GM19099 (cell line): Measurements from ENCODE around the gene HOXC4.

Experiments used
- POLR2A ChIP-seq: IDR thresholded peaks from 3 replicates; pipeline ENCODE4 v1.6.1; 2011; ENCODE audit warnings: low read depth; ENCODE audit not compliant: insufficient read length; ENCODE audit errors: extremely low read depth

Gene HOXC4

DNA sequence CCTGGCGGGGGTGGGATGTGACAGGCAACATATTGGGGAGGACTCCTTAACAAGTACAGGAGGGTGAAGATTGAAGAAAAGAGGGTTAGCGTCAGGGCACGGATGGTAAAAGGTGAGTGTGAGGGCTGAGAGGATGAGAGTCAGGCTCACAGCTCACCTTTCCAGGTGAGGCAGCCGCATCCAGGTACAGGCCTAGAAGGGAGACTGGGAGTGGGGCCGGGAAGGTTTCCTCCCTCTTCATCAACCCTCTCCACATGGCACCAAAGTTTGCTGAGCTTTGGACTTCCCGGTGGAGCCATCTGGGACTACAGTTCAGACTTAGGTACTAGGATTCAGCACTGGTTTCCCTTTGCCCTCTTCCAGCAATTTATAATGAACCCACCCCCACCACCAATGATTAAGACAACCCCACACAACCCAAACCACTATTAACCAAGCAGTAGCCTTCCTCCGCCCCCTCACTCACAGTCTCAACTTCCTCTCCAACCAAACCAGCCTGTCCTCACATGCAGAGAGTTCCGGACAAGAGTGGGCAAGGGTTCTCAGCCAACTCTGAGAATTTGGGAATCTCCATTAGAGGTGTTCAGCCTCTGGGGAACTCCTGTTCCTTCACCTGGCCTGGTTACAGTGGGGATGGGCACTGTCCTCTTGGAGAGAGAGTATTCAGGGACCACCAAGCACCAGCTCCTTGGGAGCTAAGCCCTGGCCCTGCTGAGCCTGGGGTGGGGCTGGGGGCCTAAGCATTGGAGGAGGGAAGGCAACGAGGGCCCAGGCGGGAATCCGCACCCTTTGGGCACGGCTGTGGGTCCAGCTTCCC lies 2.4 kb upstream of the HOXC4 start:
- TF ChIP-seq POLR2A: no peak

DNA sequence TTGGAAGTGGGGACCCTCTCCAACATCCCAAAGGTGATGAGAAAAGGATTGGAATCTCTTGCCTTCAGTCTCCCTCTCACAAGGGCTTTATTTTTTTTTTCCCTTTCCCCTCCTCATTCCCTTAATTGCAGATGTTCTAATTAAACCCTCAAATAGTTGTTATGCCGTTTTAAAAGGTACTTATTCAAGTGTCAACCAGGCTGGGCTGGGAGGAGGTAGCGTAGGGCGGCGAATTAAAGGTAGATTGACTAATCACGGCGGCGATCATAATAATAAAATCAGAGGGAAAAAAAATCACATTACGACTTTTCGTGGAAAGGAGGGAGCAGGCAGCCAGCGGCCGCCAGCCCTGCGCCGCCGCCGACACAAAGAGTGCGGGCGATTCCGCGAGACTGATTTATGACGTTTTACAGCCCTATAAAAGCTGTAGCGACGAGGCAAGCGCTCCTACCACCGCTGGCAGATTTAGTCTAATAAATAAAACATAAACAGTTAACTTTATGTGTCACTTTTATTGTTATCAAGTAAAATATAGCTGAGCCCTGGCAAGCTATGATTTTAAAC lies 1.7 kb upstream of the HOXC4 start:
- no peak for TF ChIP-seq POLR2A

DNA sequence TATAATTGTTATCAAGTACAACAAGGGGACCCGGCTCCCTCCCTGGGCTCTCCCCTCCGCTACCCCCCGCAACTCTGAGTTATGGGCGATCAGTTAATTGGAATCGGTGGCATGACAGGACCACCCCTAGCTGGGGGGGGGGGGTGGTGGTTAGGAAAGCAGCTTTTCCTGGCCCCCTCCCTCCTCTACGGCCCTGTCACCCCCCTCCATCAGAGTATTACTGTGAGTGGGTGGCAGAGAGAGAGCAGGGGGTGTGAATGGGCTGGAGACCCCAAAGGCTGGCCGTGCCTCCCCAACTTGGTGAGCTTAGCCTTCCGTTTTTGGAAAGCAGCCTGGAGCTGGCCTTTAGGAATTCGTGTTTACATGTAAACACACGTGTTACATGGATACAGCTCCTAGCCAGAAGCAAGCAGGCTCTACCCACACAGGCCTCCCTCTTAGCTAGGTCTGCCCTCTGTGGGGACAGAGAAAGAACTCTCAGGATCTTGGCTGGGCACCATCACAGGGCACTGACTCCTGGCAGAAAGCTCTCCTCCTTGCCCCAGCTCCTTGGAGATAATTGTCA lies 1.1 kb upstream of the HOXC4 start:
- no peak for TF ChIP-seq POLR2A

- peak; percentile 82 for TF ChIP-seq POLR2A
Observed at GRCh38 chr12:54053003-54053750, 458 bp upstream of the HOXC4 start.

DNA sequence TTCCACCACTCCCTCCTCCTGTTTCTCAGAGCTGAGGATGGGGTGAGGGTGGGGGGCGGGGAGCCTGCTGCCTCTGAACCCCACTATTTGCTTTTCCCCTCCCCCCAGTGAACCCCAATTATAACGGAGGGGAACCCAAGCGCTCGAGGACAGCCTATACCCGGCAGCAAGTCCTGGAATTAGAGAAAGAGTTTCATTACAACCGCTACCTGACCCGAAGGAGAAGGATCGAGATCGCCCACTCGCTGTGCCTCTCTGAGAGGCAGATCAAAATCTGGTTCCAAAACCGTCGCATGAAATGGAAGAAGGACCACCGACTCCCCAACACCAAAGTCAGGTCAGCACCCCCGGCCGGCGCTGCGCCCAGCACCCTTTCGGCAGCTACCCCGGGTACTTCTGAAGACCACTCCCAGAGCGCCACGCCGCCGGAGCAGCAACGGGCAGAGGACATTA lies 1.1 kb downstream of the HOXC4 start:
- TF ChIP-seq POLR2A: no peak

DNA sequence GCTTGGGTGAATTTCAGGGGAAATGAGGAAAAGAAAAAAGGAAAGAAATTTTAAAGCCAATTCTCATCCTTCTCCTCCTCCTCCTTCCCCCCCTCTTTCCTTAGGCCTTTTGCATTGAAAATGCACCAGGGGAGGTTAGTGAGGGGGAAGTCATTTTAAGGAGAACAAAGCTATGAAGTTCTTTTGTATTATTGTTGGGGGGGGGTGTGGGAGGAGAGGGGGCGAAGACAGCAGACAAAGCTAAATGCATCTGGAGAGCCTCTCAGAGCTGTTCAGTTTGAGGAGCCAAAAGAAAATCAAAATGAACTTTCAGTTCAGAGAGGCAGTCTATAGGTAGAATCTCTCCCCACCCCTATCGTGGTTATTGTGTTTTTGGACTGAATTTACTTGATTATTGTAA lies 1.9 kb downstream of the HOXC4 start:
- TF ChIP-seq POLR2A: no peak

- no peak for TF ChIP-seq POLR2A
Observed at GRCh38 chr12:54056110-54056509, 2.5 kb downstream of the HOXC4 start.

DNA sequence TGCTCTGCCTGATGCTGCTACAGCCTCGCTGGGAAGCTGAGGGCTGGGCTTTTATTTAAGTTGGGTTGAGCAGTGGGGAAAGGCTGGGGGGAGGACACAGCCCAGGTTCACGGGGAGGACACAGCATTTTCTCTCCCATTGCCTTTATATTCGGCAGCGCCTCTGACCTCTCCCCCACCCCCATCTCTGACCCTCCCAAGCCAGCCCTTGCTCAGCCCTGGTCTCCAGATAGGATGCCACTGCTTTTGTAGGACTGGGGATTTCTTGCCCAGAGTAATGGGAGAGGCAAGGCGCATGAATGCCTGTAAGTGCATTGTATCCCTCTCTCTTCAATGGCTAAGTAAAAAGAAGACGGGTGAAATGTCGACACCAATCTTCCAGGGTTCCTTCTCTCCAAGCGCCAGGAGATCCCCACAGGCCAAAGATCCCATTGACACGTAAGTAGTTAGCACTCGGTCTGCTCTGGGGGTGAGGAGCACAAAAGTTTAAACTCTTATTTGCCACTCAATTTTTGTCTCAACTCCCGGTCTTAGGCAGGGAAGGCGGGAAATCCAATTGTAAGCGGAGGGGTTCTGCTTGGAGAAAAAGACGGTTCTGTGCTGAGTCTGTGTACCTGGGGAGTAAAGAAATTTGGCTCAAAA lies 4.6 kb downstream of the HOXC4 start:
- no peak for TF ChIP-seq POLR2A

- no peak for TF ChIP-seq POLR2A
Observed at GRCh38 chr12:54059668-54060067, 6.0 kb downstream of the HOXC4 start.

GRCh38 chr12:54060174-54060974 lies 6.7 kb downstream of the HOXC4 start:
- TF ChIP-seq POLR2A: no peak

DNA sequence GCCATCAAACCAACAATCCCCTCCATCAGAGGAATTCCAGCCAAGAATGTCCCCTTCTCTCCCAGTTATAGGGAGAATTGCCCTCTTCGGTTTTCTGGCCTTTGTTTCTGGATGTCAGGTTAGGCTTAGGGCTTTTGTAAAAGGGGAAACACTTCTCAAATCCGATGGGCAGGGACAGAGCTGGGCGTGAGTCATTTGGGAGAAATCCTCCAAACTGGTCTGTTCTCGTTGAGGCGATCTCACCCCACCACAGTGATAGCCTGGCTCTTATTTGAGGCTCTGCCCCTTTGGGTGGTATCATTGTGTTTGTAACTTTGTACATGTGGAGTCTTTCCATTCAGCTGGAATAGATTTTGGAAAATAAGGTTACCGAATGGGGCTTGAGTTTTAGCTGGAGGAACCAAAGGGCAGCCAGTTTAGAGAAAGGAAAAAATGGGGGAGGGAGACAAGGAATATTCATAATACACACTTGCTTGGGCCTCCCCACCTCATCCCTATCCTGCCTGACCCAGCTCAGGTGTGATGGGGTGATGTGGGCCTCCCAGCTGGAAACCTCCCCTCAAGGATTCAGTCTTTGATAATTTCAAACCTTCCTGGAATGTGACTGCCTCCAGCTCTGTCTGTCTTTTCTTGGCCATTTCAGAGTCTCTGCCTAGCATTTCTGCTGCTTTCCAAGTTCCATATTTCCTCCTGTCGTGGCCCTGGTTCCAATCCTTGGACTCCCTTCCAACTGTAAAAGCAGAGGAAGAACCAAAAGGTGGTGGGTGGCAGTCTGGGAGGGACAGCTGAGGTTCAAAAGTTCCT lies 7.5 kb downstream of the HOXC4 start:
- no peak for TF ChIP-seq POLR2A

DNA sequence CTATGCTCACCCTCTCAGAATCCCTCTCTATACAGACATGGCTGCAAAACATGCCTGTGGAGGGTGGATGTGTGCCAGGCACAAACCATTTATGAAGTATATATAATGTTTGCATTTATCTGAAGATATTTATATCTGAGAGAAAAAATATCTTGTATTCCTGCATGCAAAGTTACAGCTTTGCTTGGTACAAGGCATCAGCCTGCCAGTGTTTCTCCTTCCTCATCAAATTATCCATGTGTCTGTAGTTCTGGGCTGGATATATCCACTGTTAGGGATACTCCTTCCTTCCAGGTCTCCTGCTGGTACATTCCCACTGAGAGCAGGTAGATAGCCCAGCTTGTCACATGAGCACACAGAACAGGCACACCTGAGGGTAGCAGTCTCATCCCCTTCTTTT lies 12.0 kb downstream of the HOXC4 start:
- TF ChIP-seq POLR2A: no peak

DNA sequence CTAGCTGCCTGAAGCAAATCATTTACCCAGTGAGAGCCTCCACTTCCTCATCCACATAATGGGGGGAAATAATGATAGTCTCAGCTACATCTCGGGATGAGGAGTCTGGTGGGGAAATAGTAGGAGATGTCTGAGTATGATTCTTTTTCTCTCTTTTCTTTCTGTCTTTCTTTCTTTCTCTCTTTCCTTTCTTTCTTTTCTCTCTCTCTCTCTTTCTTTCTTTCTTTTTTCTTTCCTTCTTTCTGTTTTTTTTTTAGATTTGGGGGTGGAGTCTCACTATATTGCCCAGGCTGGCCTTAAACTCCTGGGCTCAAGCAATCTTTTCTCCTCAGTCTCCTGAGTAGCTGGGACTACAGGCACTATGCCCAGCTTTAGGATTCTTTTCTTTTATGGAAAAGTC lies 12.8 kb downstream of the HOXC4 start:
- TF ChIP-seq POLR2A: no peak
